ENCODE data around the gene TMC3.
"Not testable (repeated sequence)": the region's sequence is repeated elsewhere in the genome, so short reads cannot be mapped to it uniquely, and the experiment has no call there.

TMC3 gene

DNA sequence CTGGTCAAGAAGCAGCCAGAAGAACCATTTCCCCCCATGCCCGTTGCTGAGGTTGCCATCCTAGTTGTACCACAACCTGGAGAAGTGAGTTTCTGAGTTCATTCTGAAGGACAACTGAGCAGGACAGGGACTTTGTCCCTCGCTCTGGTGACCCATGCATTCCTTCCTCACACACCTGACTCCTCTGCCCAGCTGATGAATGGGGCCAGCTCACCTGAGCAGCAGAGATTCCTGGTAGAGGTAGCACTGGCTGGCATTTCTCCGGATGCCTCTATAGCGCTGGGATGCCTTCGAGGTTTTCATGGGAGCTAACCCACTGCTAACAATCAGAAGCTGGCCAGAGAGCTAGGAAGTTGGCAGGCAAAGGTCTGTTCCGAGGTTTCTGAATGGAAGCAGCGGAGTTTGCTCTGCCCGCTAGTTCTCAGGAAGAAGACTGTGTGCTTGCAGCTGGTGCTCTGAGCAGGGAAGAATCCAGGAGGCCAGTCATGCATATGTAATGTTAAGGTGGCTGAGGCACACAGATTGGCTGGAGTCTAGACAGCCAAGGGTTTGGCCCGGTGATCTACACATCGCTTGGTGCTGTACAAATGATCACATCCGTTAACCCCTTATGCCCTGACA lies at the start of gene TMC3:
Gene TMC3, minus strand, starts transcription at position 439 of the 621 bp plus-strand sequence. Its CDS starts 136 bp downstream, at position 303.
- FAIRE-seq: no peak

DNA sequence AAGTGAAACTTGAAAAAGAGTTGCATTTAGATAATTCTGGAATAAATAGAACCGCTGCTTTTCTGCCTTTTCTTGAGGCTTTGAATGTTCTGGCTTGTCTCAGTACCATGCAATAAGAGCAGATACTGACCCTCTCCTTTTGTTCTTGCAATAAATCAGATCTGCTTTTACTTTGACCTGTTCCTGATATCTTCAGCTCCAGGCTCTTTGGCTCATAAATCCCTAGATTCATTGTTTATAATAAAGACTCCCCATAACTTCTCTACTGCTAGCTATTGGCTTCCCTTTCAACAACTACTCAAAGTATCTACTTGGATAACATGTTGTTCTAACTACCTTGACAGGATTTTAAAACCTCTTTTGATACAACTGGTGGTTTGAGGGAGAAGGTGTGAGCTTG lies 47.4 kb upstream of the TMC3 start:
- FAIRE-seq: no peak

DNA sequence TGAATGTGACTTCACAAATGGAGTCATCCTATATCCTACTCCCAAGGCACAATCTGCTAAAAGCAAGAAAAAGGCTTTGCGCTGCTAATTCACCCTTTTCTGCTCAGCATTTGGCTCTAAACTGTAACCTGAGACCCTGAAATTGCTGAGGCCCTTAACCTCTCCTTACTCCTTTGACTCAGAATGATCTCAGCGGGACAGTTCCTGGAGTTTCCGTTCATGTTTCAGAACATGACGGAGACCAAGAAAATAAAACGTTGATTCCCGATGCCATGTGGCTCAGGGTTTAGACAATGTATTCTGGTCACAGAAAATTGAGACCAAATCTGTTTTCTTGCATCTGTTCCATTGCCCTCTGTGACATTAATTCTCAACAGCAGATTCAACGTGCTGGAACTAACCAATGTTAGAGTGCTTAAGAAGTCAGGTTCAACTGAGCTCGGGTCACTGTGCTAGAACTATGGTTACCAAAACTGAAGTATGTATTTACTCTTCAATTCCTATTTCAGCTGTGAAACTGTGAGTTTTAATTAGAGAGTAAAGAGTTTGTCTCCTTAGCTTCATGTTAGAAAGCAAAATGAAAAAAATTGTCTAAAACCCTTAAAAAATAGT lies 45.4 kb upstream of the TMC3 start:
- no peak for FAIRE-seq

- no peak for FAIRE-seq
Observed at GRCh38 chr15:81418891-81419290, 44.9 kb upstream of the TMC3 start.

DNA sequence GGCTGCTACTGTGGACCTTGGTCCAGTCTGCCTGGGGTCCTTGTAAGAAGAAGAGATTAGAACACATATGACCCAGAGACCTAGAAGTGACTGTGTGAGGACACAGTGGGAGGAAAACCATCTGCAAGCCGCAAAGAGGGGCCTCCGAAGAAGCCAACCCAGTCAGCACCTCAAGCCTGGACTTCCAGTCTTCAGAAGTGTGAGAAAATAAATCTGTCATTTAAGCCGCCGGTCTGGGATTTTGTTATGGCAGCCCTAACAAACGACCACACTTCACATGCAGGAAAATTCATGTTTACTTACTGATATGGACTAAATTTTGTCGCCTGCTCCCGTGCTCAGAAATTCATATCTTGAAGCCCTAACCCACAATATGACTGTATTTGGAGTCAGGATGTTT lies 44.4 kb upstream of the TMC3 start:
- FAIRE-seq: no peak

GRCh38 chr15:81414274-81414968 lies 40.4 kb upstream of the TMC3 start:
- FAIRE-seq: not testable (repeated sequence)

- no peak for FAIRE-seq
Observed at GRCh38 chr15:81413851-81414250, 39.8 kb upstream of the TMC3 start.

DNA sequence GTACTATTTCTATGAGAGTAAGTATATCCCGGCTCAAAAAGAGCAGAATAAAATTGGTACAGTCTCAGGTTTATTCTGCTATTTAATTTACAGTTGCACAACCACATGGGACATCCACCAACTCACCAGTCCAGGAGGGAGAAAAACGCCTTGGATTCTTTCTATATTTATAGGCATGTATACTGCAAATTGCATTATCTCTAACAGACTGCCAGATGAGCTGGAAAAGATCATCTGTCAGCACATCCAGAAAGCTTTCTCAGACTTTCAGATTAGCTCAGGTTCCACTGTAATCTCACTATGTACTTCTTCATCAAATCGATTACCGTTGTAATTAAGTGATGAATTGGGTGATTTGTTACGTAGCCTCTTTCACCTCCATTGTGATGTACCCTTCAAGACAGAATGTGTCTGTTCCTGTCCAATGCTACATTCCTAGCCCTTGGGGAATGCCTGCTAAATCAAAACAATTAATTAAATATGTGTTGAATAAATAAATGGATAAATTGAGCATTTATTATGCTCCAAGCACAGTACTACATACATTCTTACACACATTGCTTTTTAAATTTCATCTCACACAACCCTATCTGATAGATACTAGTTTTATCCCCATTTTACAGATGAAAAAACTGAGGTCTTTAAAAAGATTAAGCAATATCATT lies 38.1 kb upstream of the TMC3 start:
- FAIRE-seq: no peak

- FAIRE-seq: no peak
Observed at GRCh38 chr15:81411051-81411450, 37.0 kb upstream of the TMC3 start.

- no peak for FAIRE-seq
Observed at GRCh38 chr15:81410318-81410753, 36.3 kb upstream of the TMC3 start.

DNA sequence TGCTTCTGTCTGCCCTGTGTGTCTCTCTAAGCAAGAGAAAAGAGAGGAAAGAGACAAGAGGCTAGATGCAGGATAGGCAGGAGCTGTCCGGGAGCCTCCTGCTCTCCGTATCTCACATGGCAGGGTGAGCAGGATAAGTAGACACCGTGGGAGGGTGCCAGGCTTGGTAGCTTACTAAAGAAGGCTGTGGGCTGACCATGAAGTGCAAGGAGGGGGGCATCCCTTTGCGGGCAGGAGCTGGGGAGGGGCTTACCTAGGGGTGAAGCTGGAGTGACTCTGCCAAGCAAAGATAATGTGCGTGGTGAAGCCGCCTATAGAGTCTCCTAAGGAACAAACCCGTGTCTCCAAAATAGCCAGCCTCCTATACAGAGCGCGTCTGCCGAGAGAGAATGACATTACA lies 33.7 kb upstream of the TMC3 start:
- FAIRE-seq: no peak

DNA sequence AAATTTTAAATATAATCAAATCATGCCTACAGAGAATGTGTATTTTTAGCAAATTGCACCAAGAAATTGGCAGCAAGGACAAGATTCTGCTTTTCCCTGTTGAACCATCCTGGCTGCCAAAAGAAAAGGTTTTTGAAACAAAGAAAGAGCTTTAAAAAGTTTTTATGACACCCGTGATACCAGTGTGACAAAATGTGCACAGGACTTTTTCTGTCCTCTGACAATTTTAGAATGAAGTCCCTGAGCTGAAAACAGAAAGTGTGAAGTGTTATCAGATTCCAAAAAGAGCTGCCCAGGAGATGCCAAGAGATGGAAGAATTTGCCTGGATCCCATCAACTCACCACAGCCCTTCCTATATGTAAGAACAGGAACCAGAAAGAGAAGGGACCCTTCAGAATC lies 33.2 kb upstream of the TMC3 start:
- FAIRE-seq: no peak

GRCh38 chr15:81400640-81401236 lies 26.7 kb upstream of the TMC3 start:
- no peak for FAIRE-seq

DNA sequence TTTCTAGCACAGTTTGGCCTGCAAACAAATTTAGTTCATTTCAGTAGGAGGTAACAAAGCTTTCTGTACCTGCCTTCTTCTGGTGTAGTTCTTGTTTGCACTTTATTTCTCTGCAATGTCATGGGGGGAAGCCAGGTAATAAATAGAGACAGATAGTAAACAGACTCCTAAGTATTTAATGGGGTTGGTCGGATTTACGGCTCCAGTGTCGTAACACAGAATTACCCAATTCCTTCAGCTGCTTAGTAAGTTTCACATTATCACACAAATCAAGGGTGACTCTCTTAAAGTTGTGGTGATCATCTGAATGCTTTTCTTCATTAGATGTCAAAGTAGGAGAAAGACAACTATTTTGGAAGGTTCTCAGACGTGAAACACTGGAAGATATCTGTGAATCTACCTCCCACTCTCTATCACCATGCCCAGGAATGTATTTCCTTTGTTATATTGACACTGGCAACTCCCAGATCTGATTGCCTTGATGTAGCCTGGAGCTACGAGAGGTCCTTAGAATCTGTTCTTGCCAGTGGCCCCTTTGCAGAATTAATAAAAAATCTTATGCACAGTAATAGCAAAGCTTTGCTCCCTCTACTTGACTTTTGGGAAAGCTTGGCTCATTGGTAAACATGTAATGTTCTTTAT lies 25.0 kb upstream of the TMC3 start:
- FAIRE-seq: no peak

GRCh38 chr15:81398456-81398855 lies 24.4 kb upstream of the TMC3 start:
- FAIRE-seq: no peak

DNA sequence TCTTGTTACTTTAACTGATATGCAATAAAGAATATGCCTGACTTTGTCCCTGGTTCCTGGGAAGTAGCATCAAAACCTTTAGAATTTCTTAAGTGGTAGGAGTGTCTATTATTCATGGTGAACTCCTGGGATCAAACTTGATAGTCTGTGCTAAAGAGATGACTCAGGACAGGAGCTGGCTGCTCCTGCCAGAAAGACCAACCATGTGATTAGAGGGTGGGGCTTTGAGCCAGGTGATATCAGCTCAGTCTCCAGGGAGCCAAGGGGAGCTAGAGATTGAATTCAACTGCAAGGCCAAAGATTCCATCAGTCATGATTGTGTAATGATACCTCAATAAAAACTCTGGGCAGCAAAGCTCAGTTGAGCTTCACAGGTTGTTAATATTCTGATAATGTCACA lies 20.6 kb upstream of the TMC3 start:
- no peak for FAIRE-seq

DNA sequence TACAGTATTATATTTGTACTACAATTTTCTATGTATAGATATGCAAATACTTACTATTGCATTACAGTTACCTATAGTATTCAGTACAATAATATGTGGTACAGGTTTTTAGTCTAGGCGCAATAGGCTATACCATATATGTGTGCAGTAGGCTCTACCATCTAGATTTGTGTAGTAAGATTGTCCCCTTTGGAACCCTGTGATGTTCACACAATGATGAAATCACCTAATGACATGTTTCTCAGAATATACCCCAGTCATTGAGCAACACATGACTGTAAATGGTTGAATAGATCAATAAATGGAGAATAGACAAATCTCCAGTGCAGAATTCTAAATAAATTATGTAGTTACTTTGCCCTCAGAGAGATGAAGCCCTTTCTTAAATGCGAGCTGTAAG lies 17.6 kb upstream of the TMC3 start:
- FAIRE-seq: no peak

DNA sequence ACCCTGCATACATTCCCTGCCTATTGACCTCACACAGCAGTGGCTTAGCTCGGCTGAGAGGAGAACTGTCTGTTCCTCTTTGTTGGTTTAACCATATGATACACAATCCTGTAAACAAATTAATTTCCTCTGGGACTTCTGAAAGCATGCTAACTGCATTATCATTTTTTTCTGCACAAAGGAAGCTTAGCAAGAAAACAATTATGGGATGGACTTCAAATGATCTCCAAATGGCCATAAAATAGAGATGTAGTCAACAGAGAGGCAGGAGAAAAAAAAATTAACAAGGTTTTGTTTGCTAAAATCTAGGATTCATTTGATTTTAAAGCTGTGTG lies 14.4 kb upstream of the TMC3 start:
- no peak for FAIRE-seq

GRCh38 chr15:81387621-81388435 lies 13.8 kb upstream of the TMC3 start:
- no peak for FAIRE-seq

- no peak for FAIRE-seq
Observed at GRCh38 chr15:81386947-81387346, 12.9 kb upstream of the TMC3 start.

DNA sequence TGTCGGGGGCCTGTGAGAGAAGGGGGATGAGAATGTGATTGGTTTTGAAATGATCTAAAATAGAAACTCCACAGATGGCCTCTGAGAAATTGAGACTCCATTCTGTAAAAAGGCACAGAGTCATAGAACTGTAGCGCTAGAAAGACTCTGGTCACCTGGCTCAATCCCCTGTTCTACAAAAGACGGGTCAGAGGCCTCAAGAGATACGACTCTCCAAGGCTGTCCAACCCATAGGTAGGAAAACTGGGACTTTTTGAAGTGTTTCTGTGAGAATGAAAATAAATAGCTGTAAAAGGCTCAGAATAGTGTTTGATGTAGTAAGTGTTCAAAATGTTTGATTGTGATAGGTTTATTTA lies 11.7 kb upstream of the TMC3 start:
- FAIRE-seq: no peak

Measured in G401.6 (cell line).